Activated naive CD8-positive, alpha-beta T cell treated with anti-CD3 and anti-CD28 coated beads for 36 hours (primary cell): Measurements from ENCODE around the gene HHIPL1. TPM values are rescaled to one million over a fixed set of nuclear protein-coding genes. Genes with fewer than 3 reads are reported as not detected.

ENCODE experiments used
- DNase-seq: peaks from one replicate; pipeline ENCODE4 v3.0.0; 2021
- H3K27ac Mint-ChIP-seq: one replicate; pipeline ENCODE4 v1.8.0; 2022; ENCODE audit warnings: mild to moderate bottlenecking, moderate library complexity, mixed read lengths
- H3K27me3 Mint-ChIP-seq: one replicate; pipeline ENCODE4 v1.8.0; 2022; ENCODE audit warnings: mild to moderate bottlenecking, mixed read lengths
- H3K36me3 Mint-ChIP-seq: one replicate; pipeline ENCODE4 v1.8.0; 2021; ENCODE audit warnings: mild to moderate bottlenecking, mixed read lengths
- H3K4me1 Mint-ChIP-seq: one replicate; pipeline ENCODE4 v1.8.0; 2021; ENCODE audit warnings: mixed read lengths
- H3K4me3 Mint-ChIP-seq: one replicate; pipeline ENCODE4 v1.8.0; 2022; ENCODE audit warnings: mild to moderate bottlenecking, moderate library complexity, mixed read lengths
- H3K9me3 Mint-ChIP-seq: one replicate; pipeline ENCODE4 v1.8.0; 2022; ENCODE audit warnings: mixed read lengths
- total RNA-seq, 2 experiments: library from RNA; stranded (reverse); gene quantifications; one replicate each; pipeline ENCODE4 v1.2.3, GENCODE V29; 2021

Gene HHIPL1
- total RNA-seq, 2 experiments from 2014 or later = 0.02 TPM; not detected in 1

- Mint-ChIP-seq H3K36me3 (peaks cover 3% of the 10 kb centered on the region), H3K4me1 (no peaks in the 10 kb centered on the region), H3K27ac (no peak overlapping the region), H3K9me3 (peaks cover 6% of the 10 kb centered on the region), H3K4me3 (no peak overlapping the region), H3K27me3 (peaks cover 5% of the 10 kb centered on the region)
- no peak for DNase-seq
Observed at GRCh38 chr14:99708449-99708848, 63.5 kb downstream of the HHIPL1 start.

- H3K4me1 Mint-ChIP-seq = no peaks in the 10 kb centered on the region
- H3K4me3 Mint-ChIP-seq = no peak overlapping the region
- DNase-seq = no peak
- H3K27me3 Mint-ChIP-seq = peaks cover 9% of the 10 kb centered on the region
- H3K27ac Mint-ChIP-seq = no peak overlapping the region
- H3K36me3 Mint-ChIP-seq = no peaks in the 10 kb centered on the region
- H3K9me3 Mint-ChIP-seq = peaks cover 1% of the 10 kb centered on the region
Observed at GRCh38 chr14:99713972-99714371, 69.0 kb downstream of the HHIPL1 start.

- Mint-ChIP-seq H3K27ac (no peak overlapping the region), H3K36me3 (no peaks in the 10 kb centered on the region), H3K4me1 (no peaks in the 10 kb centered on the region), H3K27me3 (peaks cover 9% of the 10 kb centered on the region), H3K4me3 (no peak overlapping the region), H3K9me3 (peaks cover 1% of the 10 kb centered on the region)
- DNase-seq = no peak
Observed at GRCh38 chr14:99715266-99716000, 70.5 kb downstream of the HHIPL1 start.

- H3K4me1 Mint-ChIP-seq = no peaks in the 10 kb centered on the region
- no peak overlapping the region for H3K4me3 Mint-ChIP-seq
- no peaks in the 10 kb centered on the region for H3K36me3 Mint-ChIP-seq
- no peak for DNase-seq
- H3K27me3 Mint-ChIP-seq = peaks cover 9% of the 10 kb centered on the region
- no peak overlapping the region for H3K27ac Mint-ChIP-seq
- H3K9me3 Mint-ChIP-seq = peaks cover 1% of the 10 kb centered on the region
Observed at GRCh38 chr14:99716091-99716849, 71.3 kb downstream of the HHIPL1 start.

GRCh38 chr14:99716850-99717681, 72.1 kb downstream of the HHIPL1 start:
- H3K27me3 Mint-ChIP-seq = peaks cover 9% of the 10 kb centered on the region
- no peaks in the 10 kb centered on the region for H3K4me1 Mint-ChIP-seq
- H3K4me3 Mint-ChIP-seq = no peak overlapping the region
- no peaks in the 10 kb centered on the region for H3K36me3 Mint-ChIP-seq
- peaks cover 1% of the 10 kb centered on the region for H3K9me3 Mint-ChIP-seq
- no peak overlapping the region for H3K27ac Mint-ChIP-seq
- DNase-seq = no peak

- peaks cover 2% of the 10 kb centered on the region for H3K36me3 Mint-ChIP-seq
Observed at GRCh38 chr14:99717682-99718013, 72.7 kb downstream of the HHIPL1 start.

GRCh38 chr14:99718031-99718810, 73.3 kb downstream of the HHIPL1 start:
- Mint-ChIP-seq H3K27ac (no peak overlapping the region), H3K36me3 (peaks cover 2% of the 10 kb centered on the region), H3K9me3 (no peaks in the 10 kb centered on the region), H3K4me3 (no peak overlapping the region), H3K27me3 (peaks cover 5% of the 10 kb centered on the region), H3K4me1 (no peaks in the 10 kb centered on the region)
- no peak for DNase-seq

More at GRCh38 chr14:99717682-99718013, 72.7 kb downstream of the HHIPL1 start:
- Mint-ChIP-seq H3K4me1 (no peaks in the 10 kb centered on the region), H3K9me3 (peaks cover under 1% of the 10 kb centered on the region), H3K27me3 (peaks cover 5% of the 10 kb centered on the region), H3K27ac (no peak overlapping the region), H3K4me3 (no peak overlapping the region)
- no peak for DNase-seq

GRCh38 chr14:99718811-99719192, 73.9 kb downstream of the HHIPL1 start:
- no peaks in the 10 kb centered on the region for H3K9me3 Mint-ChIP-seq
- no peak for DNase-seq
- H3K4me3 Mint-ChIP-seq = no peak overlapping the region
- peaks cover 2% of the 10 kb centered on the region for H3K36me3 Mint-ChIP-seq
- H3K4me1 Mint-ChIP-seq = no peaks in the 10 kb centered on the region
- no peak overlapping the region for H3K27ac Mint-ChIP-seq
- peaks cover 5% of the 10 kb centered on the region for H3K27me3 Mint-ChIP-seq

GRCh38 chr14:99720941-99721791, 76.2 kb downstream of the HHIPL1 start:
- Mint-ChIP-seq H3K36me3 (peaks cover 2% of the 10 kb centered on the region), H3K4me1 (no peaks in the 10 kb centered on the region), H3K4me3 (no peak overlapping the region), H3K27ac (no peak overlapping the region), H3K9me3 (no peaks in the 10 kb centered on the region), H3K27me3 (peaks cover 9% of the 10 kb centered on the region)
- DNase-seq = no peak

GRCh38 chr14:99721792-99722516, 77.0 kb downstream of the HHIPL1 start:
- H3K27ac Mint-ChIP-seq = no peak overlapping the region
- DNase-seq = no peak
- no peaks in the 10 kb centered on the region for H3K9me3 Mint-ChIP-seq
- peaks cover 13% of the 10 kb centered on the region for H3K27me3 Mint-ChIP-seq
- peaks cover 2% of the 10 kb centered on the region for H3K36me3 Mint-ChIP-seq
- H3K4me1 Mint-ChIP-seq = no peaks in the 10 kb centered on the region
- H3K4me3 Mint-ChIP-seq = no peak overlapping the region

GRCh38 chr14:99722741-99723140, 77.8 kb downstream of the HHIPL1 start:
- Mint-ChIP-seq H3K4me1 (no peaks in the 10 kb centered on the region), H3K4me3 (no peak overlapping the region), H3K27me3 (peaks cover 13% of the 10 kb centered on the region), H3K9me3 (no peaks in the 10 kb centered on the region), H3K36me3 (peaks cover 2% of the 10 kb centered on the region), H3K27ac (no peak overlapping the region)
- DNase-seq = no peak

GRCh38 chr14:99724196-99724891, 79.4 kb downstream of the HHIPL1 start:
- H3K27ac Mint-ChIP-seq = no peak overlapping the region
- H3K4me1 Mint-ChIP-seq = no peaks in the 10 kb centered on the region
- H3K36me3 Mint-ChIP-seq = peaks cover 2% of the 10 kb centered on the region
- H3K27me3 Mint-ChIP-seq = peaks cover 15% of the 10 kb centered on the region
- no peaks in the 10 kb centered on the region for H3K9me3 Mint-ChIP-seq
- no peak overlapping the region for H3K4me3 Mint-ChIP-seq
- DNase-seq = no peak
